K562 (cell line): Measurements from ENCODE around the gene MRPL28. TPM values are rescaled to one million over a fixed set of nuclear protein-coding genes. Genes with fewer than 3 reads are reported as not detected.

ENCODE experiments used
- KDM5B ChIP-seq: fragments of 200-600 bp; sonication (generic); IDR thresholded peaks from 2 replicates; pipeline ENCODE4 v1.6.1; 2012; ENCODE audit warnings: low read depth, mild to moderate bottlenecking, moderate library complexity, low read length, control low read depth, inconsistent platforms; ENCODE audit not compliant: insufficient replicate concordance
- SMARCA4 ChIP-seq: fragments of 450-650 bp; IDR thresholded peaks from 2 replicates; pipeline ENCODE4 v1.6.1; 2016
- ZBTB9 ChIP-seq: fragments of 450-650 bp; formaldehyde crosslinking; IDR thresholded peaks from 2 replicates; pipeline ENCODE4 v1.4.0; 2020; ENCODE audit warnings: mild to moderate bottlenecking, moderate library complexity
- polyA plus RNA-seq, 8 experiments: library from polyadenylated mRNA; depleted of rRNA in 4 of 8; stranded (reverse) in 5 of 8; unstranded in 3 of 8; fragments of >200 nt; fragmentation: Nextera tagmentation in 2 of 8; fragmentation: Illumina TruSeq in 1 of 8; extraction: Ambion mirVana in 2 of 8; extraction: Trizol in 1 of 8; gene quantifications; 2 replicates each; pipeline versions ENCODE4 v1.2.1 to v1.2.3, GENCODE V29; 2011 to 2014; ENCODE audit warnings: inconsistent platforms in 1 of 8, missing spikeins in 1 of 8
- total RNA-seq, 7 experiments: library from RNA; depleted of rRNA in 6 of 7; stranded (reverse); fragments of >200 nt in 6 of 7; fragmentation: Illumina TruSeq in 2 of 7; extraction: Trizol in 2 of 7; gene quantifications; 2 replicates each; pipeline versions ENCODE4 v1.2.1 to v1.2.3, GENCODE V29; 2011 to 2021; ENCODE audit warnings: low replicate concordance in 1 of 7
- TF ChIP-seq, protein P1 (sequence below), 2 experiments: IDR thresholded peaks; 2 replicates each; pipeline ENCODE4 v1.6.1; 2011; ENCODE audit warnings: borderline replicate concordance in 1 of 2, control low read depth in 1 of 2, low read depth in 1 of 2, low read length in 1 of 2, mild to moderate bottlenecking in 1 of 2, mixed read lengths in 1 of 2, moderate library complexity in 1 of 2; ENCODE audit not compliant: insufficient read depth in 1 of 2, insufficient read length in 1 of 2, poor library complexity in 1 of 2, severe bottlenecking in 1 of 2; ENCODE audit errors: extremely low read depth in 1 of 2
- TF ChIP-seq, protein P2 (sequence below), 2 experiments: fragments of 450-650 bp in 1 of 2; sonication (generic) in 1 of 2; formaldehyde crosslinking in 1 of 2; IDR thresholded peaks in 1 of 2; conservative IDR thresholded peaks in 1 of 2; 2 replicates each; pipeline versions ENCODE4 v1.6.1 to v1.8.1; 2016 to 2023; ENCODE audit warnings: mild to moderate bottlenecking in 2 of 2, moderate library complexity in 2 of 2, inconsistent platforms in 1 of 2, missing genetic modification reagents in 1 of 2

MRPL28 gene
- total and polyA plus RNA-seq, 9 of the 15 experiments (the other 6 are each of a cell fraction or from before 2014, with no cell fraction given): 2.5 to 323 (median 175) TPM

DNA sequence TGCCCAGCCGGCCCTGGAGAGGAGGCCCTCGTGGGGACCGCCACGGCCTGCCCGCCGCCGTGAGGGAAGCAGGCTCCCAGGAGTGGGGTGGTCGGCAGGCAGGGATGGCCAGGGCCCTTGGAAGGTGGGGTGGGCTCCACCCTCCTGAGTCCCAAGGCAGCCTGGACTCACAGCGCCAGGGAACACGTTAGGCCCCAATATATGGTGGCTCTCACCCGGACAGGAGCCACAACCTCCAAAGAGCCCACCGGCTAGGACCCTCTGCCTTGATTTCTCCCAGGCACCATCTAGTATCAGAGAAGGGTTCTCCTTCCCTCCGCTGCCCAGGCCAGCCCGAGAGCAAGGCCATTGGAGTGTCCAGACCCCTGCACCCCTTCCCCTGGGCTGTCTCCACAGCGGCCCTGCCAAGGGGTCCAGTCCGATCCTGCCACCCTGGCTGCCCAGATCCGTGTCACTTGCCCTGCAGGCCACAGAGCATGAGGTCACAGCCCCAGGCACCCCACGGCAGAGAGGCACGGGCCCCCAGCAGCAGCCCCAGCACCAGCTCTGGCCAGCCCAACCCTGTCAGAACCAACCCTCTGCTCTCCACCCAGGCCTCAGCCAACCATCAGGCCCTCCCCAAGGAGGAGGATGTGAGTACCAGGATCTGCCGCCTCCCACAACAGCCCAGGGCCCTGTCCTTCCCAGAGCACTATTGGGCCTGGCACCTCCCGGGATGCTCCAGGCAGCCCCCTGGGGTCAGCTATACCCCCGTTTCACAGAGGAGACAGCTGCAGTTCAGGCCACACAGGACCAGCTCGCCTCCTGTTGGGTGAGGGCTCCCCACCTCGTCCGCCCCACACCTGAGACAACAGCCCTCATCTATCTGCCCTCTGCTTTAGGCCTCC is 16.7 kb downstream of the MRPL28 start (continued):
- TF ChIP-seq, protein P1, sequence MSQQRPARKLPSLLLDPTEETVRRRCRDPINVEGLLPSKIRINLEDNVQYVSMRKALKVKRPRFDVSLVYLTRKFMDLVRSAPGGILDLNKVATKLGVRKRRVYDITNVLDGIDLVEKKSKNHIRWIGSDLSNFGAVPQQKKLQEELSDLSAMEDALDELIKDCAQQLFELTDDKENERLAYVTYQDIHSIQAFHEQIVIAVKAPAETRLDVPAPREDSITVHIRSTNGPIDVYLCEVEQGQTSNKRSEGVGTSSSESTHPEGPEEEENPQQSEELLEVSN (IDR thresholded peaks at IDR 0.05; ENCODE audit: borderline replicate concordance in 1 of 2, extremely low read depth in 1 of 2, insufficient read depth in 1 of 2, insufficient read length in 1 of 2, low read depth in 1 of 2, low read length in 1 of 2, poor library complexity in 1 of 2, severe bottlenecking in 1 of 2): peak in 1 of 2 experiments; percentile 24
- TF ChIP-seq KDM5B (no peak), ZBTB9 (CRISPR knock-in tag) (0 out of 2 replicates have a peak, but pooled peaks have one; percentile 20), SMARCA4 (no peak)
- TF ChIP-seq, protein P2, sequence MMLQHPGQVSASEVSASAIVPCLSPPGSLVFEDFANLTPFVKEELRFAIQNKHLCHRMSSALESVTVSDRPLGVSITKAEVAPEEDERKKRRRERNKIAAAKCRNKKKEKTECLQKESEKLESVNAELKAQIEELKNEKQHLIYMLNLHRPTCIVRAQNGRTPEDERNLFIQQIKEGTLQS (IDR thresholded peaks at IDR 0.05): no peak
- TF ChIP-seq, protein P2 (CRISPR knock-in tag; conservative IDR thresholded peaks at IDR 0.05): no peak
